ENCODE results near the gene TARS2.

- TF ChIP-seq POLR2A (IDR thresholded peaks at IDR 0.05) (no peak), CTCF (IDR thresholded peaks at IDR 0.05) (no peak), EP300 (IDR thresholded peaks at IDR 0.05) (no peak)
These were observed 65.7 kb downstream of the TARS2 start for GRCh38 chr1:150552911-150553289.

All from tibial nerve (tissue), 4 donors.